Stromal cell of bone marrow (primary cell): Measurements from ENCODE around the gene CSF2.

Experiments
- DNase-seq: peaks from one replicate; pipeline ENCODE4 v3.0.0-alpha.2; 2012; ENCODE audit warnings: low read depth

Gene CSF2

DNA sequence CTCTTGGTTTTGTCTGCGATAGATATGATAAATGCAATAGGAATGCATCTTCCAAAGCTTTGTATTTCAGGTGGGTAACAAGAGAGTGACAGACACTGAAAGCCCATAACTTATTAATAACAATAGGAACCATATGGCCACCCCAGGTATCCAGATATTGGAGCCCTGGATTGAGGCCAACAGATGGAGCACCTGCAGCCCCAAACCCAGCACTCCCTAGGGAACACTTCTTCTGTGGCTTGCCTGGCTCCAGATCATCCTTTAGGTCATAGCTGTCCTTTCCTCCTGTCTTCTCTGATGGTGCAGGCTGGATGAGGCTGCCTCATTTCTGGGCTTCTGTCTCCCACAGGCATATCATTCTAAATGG, 18.2 kb upstream of the CSF2 start:
- no peak for DNase-seq

DNA sequence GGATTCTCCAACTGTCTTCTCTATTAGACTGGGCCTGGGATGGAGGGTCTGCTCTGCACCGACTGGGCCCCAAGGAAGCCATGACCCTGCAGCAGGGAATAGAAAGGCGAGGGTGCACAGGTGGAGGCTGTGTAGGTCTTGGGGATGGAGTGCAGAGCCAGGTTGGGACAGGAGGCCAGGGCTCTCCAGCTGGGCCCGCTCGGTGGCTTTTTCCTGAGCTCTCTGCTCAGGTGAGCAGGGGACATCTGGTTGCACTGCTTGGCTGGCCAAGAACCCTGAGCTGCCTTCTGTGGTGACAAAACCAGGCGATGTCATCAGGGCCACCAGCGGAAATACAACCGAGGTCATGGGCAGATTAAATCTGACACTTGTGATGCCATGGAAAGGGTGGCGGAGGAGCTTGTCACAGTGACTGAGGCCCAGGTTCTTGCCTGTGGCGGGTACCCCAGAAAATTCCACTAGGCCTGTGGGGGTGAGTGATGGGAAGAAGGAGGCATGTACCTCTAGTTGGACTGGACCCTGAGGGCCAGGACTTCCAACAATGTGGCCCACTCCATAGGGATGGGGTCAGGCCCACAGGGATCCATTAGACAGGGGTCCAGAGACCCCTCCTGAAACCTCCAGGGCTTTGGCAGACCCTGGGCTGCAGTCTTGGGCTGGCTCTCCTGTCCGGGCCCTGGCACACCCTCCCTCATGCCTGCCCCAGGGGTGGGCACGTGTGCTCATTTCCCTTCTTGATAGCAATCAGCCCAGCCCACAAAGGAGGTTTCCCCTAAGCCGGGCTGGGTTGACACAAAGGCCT, 17.6 kb upstream of the CSF2 start:
- DNase-seq, result no peak

DNA sequence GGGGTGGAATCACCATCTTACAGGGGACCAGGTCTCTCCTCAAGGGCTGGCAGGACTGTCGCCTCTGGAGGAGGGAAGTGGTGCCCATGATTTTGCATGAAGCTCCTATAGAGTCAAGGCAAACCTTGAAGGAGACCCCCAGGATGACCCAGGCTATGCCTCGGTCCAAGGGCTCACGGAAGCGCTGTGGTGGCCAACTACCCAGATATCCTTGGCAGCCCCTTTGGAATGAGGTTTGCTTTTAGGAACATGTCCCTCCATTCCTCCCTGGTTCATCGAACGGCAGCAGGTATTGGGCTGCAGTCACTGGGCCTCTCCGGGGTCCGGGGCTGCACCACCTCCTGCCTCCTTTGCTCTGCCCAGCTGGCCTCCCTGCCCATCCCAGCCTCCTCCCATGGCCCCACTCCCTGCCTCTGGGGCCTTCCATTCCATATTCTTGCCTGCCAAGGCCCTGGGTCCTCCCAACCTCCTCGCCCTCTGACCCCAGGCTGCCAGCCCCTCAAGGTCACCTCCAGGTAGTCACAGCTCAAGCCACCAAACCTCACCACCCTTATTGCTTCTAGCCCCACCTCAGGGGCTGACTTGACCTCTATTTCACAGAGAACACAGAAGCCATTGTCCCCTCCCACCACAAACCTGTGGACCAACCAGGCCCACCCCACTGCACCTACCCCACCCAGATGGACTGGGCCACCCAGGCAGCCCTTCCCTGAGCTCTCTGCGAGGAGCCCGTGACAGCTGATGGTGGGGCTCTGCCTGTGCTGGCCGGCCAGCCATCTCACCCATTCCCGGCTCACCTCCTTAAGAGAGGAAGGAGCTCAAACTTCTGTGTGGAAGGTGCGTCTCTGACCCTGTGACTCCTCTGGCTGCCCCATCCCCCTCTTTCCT, 16.7 kb upstream of the CSF2 start:
- DNase-seq, result no peak

DNA sequence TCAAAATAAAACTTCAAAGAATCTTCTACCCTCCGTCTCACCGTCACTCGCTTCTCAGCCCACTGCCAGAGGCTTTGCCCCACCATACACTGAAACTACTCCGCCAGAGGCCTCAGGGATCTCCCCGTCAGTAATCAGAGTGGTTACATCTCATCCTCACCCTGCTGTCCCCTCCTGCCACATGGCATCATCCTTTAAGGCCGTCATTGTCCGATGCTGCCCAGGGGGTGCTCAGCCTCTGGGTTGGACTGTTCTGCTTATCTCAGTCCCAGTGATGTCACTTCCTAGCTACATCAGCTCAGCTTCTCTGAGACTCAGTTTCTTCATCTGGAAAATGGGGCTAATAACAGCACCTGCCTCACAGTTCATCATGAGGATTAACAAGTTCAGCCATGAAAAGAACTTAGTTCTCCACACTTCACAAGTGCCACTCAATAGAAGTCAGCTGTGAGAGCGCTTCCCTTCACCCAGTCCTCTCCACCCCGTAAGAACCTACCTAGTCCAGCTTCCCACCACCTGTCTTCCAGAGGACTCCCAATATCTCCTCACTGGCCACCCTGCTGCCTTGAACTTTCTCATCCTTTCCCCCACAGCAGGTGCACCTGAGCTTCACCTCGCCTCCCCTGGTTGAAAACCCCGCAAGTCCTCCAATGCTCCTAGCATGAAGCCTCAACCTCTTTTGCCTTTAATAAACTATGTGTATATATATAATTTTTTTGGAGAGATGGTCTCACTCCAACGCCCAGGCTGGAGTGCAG, 15.9 kb upstream of the CSF2 start:
- DNase-seq, result no peak

DNA sequence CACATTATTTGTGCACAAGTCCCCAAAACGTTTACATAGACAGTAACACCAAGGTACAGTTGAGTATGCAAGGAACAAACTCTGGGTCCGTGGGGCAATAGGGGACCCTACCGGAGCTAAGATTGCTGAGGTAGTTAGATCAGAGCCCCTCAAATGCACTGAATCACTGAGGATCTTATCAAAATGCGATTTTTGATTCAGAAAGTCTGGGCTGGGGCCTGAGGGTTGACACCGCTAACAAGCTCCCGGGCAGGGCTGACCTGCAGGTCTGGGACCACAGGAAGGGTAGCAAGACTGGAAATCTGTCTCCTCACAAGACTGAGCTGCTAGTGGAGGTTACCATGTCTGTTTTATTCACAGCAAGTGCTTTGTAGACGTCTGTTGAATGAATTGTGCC, 14.9 kb upstream of the CSF2 start:
- no peak for DNase-seq

DNA sequence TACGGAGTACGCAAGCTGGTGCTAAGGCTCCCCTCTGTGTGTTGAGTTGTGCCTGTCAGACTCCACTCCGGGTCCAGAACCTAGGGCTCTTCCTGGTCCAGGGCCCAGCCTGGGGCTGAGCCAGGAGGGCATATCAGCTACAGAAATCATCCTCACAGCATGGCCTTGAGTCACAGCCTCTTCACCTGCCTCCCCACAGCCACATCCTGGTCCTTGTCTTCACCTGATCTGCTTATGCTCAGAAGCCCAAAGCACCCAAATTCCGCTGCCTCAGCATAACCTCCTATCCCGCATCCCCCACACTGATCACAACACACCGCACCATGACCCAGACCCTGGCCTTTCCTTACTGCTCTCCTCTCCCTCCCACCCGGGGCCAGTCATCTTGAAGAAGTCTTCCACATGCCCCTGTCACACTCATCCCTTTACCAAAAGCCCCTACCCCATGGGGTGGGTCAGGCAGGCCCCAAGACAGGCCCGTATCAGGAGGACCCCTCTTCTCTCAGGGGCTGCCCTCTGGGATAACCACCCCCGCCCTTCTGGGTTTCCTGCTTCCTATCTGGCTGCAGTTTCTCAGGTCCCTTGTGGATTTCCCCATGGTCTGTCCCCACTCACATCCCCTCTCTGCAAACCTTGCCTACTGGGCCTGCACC, 14.4 kb upstream of the CSF2 start:
- DNase-seq, result no peak

DNA sequence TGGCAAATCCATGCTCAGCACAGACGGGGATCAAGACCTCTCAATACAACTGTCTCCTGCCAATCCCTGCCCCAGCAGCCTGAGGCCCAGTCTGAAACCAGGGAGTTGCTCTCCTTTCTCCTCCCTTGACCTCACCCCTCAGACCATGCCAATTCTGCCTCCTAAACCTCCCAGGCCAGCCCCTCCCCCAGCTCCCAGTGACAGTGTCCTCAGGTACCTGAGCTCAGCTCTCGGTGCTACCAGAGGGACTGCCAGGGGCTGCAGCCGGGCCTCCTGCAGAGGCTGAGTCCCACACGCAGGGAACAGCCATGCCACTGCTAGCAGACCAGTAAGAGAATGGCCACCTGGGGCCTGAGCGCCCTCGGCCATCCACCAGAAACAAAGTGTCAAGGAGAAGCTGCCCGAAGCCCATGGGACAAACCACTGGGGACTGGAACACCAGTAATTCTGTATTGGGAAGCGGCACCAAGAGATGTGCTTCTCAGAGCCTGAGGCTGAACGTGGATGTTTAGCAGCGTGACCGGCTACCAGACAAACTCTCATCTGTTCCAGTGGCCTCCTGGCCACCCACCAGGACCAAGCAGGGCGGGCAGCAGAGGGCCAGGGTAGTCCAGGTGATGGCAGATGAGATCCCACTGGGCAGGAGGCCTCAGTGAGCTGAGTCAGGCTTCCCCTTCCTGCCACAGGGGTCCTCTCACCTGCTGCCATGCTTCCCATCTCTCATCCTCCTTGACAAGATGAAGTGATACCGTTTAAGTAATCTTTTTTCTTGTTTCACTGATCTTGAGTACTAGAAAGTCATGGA, 13.7 kb upstream of the CSF2 start:
- no peak for DNase-seq

DNA sequence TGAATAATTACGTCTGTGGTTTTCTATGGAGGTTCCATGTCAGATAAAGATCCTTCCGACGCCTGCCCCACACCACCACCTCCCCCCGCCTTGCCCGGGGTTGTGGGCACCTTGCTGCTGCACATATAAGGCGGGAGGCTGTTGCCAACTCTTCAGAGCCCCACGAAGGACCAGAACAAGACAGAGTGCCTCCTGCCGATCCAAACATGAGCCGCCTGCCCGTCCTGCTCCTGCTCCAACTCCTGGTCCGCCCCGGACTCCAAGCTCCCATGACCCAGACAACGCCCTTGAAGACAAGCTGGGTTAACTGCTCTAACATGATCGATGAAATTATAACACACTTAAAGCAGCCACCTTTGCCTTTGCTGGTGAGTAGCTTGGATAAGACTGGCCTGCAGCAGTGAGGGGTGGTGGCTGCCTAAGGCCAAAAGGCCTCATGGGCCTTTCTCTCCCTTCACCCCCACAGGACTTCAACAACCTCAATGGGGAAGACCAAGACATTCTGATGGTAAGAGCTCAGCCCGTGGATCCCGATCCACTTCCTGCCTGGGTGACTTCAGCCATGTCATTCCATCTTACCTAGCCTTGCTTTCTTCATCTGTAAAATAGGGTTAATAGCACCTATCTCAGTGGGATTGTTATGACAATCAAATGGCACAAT, 13.0 kb upstream of the CSF2 start, which contains the start of gene IL3:
IL3 (plus strand) TSS at position 155 of the 661 bp plus-strand sequence; CDS start at position 207, 52 bp downstream.
- no peak for DNase-seq

DNA sequence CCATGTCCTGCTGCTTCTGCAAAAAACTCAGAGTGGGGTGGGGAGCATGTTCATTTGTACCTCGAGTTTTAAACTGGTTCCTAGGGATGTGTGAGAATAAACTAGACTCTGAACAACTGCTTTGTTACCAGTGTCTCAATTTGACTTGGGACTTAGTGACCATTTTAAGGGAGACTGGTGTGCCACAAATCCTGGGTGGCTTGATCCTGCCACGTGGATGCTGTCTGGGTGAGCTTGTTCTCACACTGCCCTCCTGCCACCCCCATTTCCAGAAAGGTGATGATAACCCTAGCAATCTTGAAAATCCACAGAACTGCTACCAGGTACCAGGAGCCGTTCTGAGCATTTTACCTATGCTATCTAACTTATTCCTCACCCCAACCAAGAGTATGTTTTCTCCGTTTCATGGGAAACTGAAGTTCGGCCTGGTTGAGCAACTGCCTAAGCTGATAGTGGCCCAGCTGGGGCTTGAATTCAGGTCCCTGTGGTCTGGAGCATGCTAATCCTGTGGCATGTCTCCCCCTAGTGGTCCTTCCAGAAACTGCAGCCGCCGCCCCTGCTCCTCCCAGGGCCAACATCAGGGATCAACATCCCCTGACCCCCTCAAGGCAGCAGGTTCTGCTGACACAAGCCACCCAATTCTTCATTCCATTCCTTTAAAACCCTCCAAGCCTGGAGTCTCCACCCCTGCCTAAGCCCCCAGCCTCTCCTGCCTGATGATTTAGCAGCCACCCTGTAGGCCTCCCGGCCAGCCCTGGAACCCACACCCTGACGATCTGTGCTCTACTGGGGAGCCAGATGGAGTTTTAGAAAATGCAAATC, 10.3 kb upstream of the CSF2 start:
- peak; percentile 25 for DNase-seq

DNA sequence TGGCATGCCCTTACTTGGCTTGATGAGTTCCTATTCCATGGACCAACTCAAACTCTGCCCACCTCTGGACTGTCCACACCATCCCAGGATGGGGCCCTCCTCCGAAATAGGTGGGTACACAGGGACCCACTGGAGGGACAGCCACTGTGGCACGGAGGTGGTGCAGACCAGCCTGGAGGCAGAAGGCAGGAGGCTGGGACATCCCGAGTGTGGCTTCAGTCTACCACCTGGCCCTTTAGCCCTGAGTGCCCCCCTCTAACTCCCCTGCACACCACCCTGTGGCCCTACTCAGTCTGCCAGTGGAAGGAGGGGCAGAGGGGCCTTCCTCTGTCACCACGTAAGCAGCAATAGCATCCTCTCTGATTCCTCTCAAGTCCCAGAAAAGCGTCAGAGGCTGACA, 9.4 kb upstream of the CSF2 start:
- DNase-seq, result no peak

DNA sequence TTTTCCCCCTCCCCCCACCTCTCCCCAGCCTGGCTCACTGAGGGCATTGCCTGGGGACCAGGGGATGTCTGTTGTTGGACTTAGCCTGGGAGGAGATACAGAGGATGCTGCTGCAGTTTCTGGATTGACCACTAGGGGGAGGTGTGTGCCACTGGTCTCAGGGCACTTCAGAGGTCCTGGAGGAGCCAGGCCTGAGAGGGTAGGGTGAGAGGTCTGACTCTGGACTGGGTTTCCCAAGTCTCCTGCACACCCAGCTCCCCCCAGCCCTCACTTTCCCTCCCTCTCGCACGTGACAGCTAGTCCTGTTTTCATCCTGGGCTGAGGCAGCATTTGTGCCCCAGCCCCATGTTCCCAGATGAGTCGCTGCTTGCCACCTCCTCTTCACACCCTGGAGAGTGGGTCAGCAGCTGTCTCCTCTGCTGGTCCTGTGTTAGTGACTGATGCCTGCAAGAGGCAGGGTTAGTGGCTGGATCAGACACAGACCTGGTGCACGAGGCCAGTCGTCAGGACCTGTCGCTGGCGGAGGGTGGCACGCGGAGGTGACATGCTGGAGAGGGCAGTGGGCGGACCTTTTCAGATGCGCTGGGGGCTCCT, 8.8 kb upstream of the CSF2 start:
- peak; percentile 43 for DNase-seq

DNA sequence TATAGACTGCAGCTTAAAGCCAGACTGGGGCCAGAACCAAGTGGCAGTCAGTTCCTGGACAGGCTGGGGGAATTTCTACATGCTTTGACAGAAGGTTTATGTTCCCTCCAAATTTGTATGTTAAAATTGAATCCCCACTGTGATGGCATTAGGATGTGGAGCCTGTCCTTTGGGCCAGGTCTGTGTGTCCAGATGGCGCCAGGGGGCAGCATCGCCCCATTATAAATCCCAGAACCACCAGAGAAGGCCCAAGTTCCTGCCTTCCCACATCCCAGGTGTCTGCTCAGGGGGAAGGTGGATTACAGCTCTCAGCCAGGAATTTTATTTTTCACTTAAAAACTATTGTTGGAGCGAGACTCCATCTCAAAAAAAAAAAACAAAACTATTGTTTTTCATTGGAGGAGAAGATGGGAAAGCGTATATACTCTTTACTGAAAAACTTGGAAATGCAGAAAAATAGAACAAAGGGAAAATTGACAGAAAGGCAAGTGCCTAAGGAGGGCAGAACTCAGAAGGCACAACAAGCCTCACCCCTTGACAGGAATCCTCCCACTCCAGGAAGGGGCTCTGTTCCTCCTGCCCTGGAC, 8.1 kb upstream of the CSF2 start:
- DNase-seq, result peak; percentile 51

GRCh38 chr5:132065951-132066701, 7.5 kb upstream of the CSF2 start:
- no peak for DNase-seq

GRCh38 chr5:132066871-132067270, 6.7 kb upstream of the CSF2 start:
- DNase-seq, result no peak

GRCh38 chr5:132067451-132067850, 6.1 kb upstream of the CSF2 start:
- no peak for DNase-seq

DNA sequence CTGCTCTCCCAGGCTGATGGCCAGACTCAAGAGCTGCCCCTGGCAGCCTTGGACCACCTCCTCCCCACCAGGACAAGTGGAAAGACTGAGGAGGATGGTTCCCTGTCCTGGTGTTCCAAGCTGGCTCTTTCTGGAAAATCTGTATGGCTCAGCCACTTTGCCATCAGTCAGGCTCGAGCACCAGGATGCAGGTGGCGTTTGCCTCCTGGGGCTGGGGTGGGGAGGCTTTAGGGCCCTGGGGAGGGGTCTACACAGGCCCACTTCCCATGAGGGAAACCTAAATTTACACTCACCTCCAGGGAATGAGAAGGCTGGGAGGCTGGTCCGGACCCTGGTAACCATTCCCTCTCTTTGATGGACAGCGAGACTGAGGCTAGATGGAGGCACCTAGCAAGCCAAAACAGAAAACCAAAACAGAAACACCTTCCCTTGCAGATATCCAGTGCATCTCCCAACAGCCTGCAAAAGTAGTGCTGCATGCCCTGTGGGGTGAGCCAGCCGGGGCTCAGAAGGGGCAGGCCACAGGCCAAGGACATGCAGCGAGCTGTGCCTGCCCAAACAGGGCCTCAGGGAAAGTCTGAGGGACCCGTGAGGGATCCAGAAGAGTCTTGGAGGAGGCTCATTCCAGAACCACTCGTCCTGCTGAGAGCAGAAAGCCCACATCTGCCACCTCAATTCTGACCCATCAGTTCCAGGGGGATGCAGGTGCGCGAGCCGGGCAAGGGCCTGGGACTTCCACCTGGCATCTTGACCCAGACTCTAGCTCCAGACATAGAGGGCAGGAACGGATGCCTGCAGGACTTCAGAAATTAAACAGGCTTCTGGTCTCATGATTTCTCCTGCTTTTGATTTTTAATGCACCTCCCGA, 5.4 kb upstream of the CSF2 start:
- DNase-seq, result no peak

DNA sequence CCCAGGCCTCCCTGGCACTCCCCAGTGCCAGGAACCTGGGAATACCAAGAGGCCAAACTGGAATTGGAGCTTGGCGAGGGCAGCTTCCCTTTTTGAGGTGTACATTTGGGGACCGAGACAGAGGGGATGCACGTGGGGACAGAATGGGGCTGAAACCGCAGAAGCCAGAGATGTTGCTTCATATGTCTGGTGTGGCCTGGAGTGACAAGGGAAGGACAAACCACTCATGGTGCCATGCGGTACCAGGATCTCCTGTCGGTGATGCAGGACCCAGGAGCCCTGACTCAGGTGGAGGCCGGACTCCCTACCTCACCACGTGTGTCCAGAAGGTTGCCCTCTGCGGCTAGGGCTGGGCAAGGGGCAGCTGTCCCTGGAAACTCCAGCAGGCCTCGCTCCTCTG, 4.0 kb upstream of the CSF2 start:
- DNase-seq, result no peak
